HG02884 (cell line): ENCODE measurements around the gene ADARB2.

Source experiments
- ATAC-seq: cut with Tn5 transposase; IDR thresholded peaks from one replicate; pipeline ENCODE4 v1.9.1; 2021; ENCODE audit warnings: mild to moderate bottlenecking, moderate library complexity; ENCODE audit not compliant: unreplicated experiment

The ADARB2 gene

GRCh38 chr10:1598393-1599153 lies 138.8 kb downstream of the ADARB2 start:
- no peak for ATAC-seq

DNA sequence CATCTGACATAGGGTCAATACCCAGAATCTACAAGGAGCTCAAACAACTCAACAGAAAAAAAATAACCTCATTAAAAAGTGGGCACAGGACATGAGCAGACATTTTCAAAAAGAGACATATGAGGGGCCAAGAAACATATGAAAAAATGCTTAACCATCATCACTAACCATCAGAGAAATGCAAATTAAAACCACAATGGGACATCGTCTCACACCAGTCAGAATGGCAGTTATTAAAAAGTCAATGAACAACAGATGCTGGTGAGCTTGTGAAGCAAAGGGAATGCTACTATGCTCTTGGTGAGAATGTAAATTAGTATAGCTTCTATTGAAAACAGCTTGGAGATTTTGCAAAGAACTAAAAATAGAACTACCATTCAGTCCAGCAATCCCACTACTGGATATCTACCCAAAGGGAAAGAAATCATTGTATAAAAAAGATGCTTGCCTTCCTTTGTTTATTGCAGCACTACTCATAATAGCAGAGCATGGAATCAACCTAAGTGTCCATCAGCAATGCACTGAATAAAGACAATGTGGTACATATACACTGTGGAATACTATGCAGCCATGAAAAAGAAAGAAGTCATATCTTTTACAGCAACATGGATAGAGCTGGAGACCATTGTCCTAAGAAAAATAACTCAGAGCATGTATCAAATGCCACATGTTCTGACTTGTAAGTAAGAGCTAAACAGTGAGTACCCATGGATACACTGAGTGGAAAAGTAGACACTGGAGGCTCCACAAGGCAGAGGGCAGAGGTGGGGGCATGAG lies 139.8 kb downstream of the ADARB2 start:
- no peak for ATAC-seq

GRCh38 chr10:1596482-1597099 lies 140.7 kb downstream of the ADARB2 start:
- no peak for ATAC-seq

- no peak for ATAC-seq
These were observed 141.6 kb downstream of the ADARB2 start for GRCh38 chr10:1595726-1596125.

DNA sequence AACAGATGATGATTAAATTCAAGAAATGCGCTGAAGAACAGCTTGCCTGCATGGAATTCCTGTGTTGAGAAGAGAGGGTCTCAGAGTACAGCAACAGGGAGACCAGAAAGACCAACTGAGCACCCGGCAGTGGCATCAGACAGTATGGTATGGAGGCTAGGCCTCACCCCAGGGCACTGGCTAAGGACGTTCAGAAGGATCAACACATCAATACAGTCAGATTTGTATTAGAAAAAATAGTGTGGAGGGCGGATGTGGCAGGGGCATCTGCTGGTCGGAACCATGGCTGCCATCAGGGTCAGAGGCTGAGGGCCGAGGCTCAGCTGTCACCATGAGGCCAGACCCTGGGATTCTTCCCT lies 142.1 kb downstream of the ADARB2 start:
- ATAC-seq: no peak

GRCh38 chr10:1594372-1595241 lies 142.7 kb downstream of the ADARB2 start:
- ATAC-seq: no peak

DNA sequence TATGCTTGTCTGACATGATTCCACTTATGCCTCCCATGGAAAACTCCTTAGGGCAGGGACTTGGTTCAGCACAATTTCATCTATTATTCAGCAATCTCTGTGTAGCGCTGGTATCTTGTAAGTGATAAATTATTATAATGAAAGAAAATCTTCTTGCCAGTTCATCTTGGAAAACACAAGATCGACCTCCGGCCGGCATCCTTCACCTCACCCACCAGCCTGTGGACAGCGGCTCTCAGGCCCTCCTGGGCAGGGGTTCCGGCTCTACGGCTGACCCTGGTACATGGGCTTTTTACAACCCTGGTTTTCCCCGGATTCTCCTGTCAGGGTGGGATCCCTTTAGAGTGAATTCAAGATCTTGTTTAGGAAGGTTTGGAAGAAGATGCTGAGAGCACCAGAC lies 145.6 kb downstream of the ADARB2 start:
- no peak for ATAC-seq

- no peak for ATAC-seq
These were observed 146.3 kb downstream of the ADARB2 start for GRCh38 chr10:1591045-1591444.

- no peak for ATAC-seq
These were observed 148.1 kb downstream of the ADARB2 start for GRCh38 chr10:1589257-1589656.

DNA sequence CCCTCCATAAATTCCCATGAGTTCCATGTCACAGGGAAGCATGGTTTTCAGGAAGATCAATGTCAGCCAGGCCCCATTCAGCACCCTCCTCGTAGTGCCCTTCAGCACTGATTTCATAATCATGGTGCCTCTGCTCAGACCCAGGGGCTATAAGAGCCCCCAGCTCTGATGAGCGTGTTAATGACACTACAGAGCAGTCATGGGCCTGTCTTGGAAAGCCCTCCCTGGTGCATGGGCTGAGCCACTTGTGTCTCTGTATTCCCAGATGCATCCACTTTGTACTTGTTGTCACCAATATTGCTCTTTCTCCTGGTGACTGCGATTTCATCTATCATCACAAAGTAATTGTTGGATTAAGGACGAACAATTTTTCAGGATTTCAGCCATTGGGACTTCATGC lies 154.6 kb downstream of the ADARB2 start:
- ATAC-seq: no peak

DNA sequence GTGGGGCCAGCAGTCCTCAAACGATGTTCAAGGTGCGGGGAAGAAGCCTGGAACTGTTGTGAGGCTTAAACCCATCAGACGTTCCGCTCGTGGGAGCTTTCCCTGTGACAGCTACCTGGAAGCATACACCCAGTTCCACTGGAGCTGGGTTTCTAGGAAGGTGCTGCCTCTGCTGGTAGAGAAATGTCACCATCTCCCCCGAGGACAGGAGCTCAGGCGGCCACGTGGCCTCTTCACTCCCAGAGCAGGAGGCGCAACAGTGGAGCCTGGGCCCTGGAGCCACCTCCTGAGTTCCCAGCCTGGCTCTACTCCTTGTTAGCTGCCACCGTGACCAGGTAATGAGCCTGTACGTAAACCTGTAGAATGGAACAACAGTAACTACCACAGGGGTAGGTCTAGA lies 156.1 kb downstream of the ADARB2 start:
- no peak for ATAC-seq

- no peak for ATAC-seq
These were observed 157.7 kb downstream of the ADARB2 start for GRCh38 chr10:1579671-1580070.

DNA sequence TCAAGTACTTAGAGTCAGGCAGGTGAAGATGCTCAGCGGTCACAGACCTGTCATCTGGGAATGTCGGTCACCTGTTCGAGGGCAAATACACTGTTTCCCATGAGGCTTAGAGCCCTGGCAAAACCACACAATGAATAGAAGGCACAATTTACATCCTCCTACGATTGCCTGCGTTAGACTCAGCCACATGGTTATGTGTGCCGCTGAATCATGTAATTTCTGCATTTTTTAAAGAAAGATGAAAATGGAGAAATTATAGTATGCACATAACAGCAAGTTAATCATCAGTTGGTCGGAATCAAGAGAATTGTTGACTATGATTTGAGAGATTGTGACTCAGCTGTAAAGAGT lies 158.2 kb downstream of the ADARB2 start:
- ATAC-seq: no peak

DNA sequence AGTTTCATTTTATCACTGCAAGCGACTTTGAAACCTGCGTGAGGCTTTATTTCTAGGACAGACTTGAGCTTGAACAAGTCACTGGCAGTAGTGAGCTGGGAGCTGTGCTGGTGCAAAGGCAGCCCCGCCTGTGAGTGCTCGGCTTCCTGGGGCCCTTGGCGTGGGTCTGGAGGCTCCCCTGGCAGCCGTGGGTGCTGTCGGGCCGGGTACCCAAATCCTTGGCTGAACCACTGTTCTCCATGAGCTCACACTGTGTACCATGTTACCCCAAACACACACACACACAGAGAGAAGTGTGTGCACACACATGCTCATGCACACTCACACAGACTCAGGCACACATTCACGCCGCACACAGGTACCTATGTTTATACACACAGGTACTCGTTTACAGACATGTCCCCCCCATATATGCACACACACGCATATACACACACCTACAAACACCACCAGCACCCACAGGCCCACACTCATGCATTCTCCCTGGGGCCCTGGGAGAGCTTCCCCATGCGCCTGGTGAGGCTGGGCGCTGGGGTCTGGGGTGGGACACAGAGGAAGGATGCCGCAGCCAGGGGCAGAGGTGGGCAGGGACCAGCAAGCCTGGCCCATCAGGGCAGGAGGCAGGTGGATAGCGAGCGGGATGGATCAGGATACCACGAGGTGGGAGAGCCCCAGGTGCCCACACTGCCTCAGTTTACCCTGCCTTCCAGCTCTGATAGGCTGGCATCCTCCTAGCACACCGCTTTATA lies 158.8 kb downstream of the ADARB2 start:
- no peak for ATAC-seq

- no peak for ATAC-seq
These were observed 159.4 kb downstream of the ADARB2 start for GRCh38 chr10:1577945-1578344.

DNA sequence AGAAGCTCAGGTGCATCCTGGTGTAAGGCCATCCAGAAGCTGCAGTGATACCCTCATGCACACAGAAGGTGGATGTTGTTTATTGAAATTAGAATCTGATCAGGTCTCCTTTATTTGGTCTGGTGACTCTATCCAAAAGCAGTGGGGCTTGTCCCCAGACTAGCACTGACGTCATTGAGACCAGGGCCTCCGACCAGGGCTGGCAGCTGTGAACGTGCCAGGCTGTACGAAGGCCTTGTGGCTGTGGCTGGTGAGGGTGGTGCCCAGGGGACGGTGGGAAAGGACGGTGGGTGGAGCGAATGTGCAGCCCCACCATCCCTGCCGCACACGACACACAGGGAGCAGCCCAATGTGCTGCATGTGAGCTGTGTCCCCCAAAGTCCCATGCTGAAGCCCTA lies 160.0 kb downstream of the ADARB2 start:
- ATAC-seq: no peak

DNA sequence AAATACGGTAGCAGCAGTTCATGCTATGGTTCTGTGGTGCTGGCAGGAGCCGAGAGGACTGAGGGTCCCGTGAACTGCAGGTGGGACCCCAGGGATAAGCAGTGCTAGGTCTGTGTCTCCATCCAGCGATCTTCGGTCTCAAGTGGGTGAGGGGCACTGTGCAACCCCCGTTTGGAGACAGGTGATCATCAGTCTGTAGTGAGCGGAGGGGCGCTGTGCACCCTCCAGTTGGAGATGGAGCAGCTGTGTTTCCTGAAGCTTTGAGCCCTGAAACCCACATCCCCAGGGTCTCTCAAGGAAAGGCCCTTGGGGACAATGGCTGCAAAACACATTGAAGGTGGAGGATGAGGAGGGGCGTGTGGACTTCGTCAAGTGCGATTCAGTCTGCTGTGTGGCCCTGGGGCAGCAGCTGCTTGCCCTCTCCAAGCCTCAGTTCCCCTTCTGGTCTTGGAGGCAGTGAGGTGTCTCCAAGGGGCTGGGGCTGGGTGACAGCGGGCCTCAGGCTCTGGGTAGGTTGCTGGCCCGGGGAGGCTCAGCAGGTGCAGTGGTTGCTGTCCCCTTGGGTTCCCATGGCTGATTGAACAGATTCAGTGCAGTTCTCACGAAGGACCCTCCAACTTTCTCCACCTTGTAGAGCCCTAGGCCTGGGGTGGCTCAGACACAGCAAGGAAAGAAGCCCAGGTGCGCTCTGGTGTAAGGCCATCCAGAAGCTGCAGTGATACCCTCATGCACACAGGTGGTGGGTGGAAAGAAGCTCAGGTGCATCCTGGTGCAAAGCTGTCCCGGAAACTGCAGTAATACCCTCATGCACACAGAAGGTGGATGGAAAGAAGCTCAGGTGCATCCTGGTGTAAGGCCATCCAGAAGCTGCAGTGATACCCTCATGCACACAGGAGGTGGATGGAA lies 160.6 kb downstream of the ADARB2 start:
- ATAC-seq: no peak

DNA sequence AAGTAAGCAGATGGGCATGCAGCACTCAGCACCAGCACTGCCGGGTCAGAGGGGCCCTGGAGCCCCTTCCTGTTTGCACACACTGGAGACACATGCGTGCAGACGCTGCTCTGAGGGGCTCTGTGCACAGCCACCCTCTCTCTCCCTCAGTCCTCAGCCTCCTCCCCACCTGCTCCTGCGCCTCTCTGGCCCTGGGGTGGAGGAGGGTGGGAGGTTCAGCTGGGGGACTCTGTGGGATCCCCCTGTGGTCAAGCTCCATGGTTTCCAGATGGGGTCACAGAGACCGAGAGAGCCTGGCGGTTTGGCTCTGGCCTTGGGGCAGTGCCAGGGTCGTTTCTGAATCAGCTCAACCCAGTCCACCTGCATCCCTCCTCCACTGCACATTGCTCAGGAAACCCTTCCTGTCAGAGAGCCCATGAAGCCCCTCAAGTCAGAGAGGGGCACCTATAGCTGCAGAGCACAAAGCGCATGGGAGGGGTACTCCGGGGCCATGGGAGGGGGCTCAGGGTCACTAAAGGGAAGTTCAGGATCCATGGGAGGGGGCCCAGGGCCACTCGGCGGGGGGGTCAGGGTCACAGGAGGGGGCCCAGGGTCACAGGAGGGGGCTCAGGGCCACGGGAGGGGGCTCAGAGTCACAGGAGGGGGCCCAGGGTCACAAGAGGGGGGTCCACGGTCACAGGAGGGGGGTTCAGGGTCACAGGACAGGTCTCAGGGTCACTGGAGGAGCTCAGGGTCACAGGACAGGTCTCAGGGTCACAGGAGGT lies 161.7 kb downstream of the ADARB2 start:
- ATAC-seq: no peak

- no peak for ATAC-seq
These were observed 162.6 kb downstream of the ADARB2 start for GRCh38 chr10:1574719-1575118.
